ENCODE measurements around the gene LINC01488.

LINC01488 gene

GRCh38 chr11:69481393-69481844 is at the start of gene LINC01488:
TSS of gene LINC01488 (plus strand) at chr11:69481663.
- no peak for DNase-seq (ENCODE audit: low read depth)

- no peak for DNase-seq (ENCODE audit: low read depth)
These were observed 49.3 kb upstream of the LINC01488 start for GRCh38 chr11:69431893-69432738.

- DNase-seq (ENCODE audit: low read depth) = no peak
These were observed 47.7 kb upstream of the LINC01488 start for GRCh38 chr11:69433741-69434140.

GRCh38 chr11:69434471-69434931 is 47.0 kb upstream of the LINC01488 start:
- DNase-seq (ENCODE audit: low read depth) = no peak

- no peak for DNase-seq (ENCODE audit: low read depth)
These were observed 46.1 kb upstream of the LINC01488 start for GRCh38 chr11:69435161-69435986.

GRCh38 chr11:69436041-69436982 is 45.2 kb upstream of the LINC01488 start:
- DNase-seq (ENCODE audit: low read depth) = no peak

- no peak for DNase-seq (ENCODE audit: low read depth)
These were observed 44.2 kb upstream of the LINC01488 start for GRCh38 chr11:69437001-69437875.

GRCh38 chr11:69437876-69438205 is 43.6 kb upstream of the LINC01488 start:
- no peak for DNase-seq (ENCODE audit: low read depth)

GRCh38 chr11:69438286-69438920 is 43.1 kb upstream of the LINC01488 start:
- DNase-seq (ENCODE audit: low read depth) = no peak

- no peak for DNase-seq (ENCODE audit: low read depth)
These were observed 42.3 kb upstream of the LINC01488 start for GRCh38 chr11:69439127-69439526.

- DNase-seq (ENCODE audit: low read depth) = no peak
These were observed 41.6 kb upstream of the LINC01488 start for GRCh38 chr11:69439651-69440464.

- DNase-seq (ENCODE audit: low read depth) = no peak
These were observed 40.6 kb upstream of the LINC01488 start for GRCh38 chr11:69440876-69441275.

- DNase-seq (ENCODE audit: low read depth) = no peak
These were observed 39.3 kb upstream of the LINC01488 start for GRCh38 chr11:69442012-69442806.

GRCh38 chr11:69442807-69443137 is 38.7 kb upstream of the LINC01488 start:
- DNase-seq (ENCODE audit: low read depth) = no peak

GRCh38 chr11:69443138-69443967 is 38.1 kb upstream of the LINC01488 start:
- peak; percentile 87 for DNase-seq (ENCODE audit: low read depth)

GRCh38 chr11:69443968-69444364 is 37.5 kb upstream of the LINC01488 start:
- DNase-seq (ENCODE audit: low read depth) = no peak

GRCh38 chr11:69444381-69445130 is 36.9 kb upstream of the LINC01488 start:
- DNase-seq (ENCODE audit: low read depth) = no peak

All from CMK (cell line).